Endothelial cell of umbilical vein (primary cell): ENCODE results near the gene TRIM69. TPM values are rescaled to one million over a fixed set of nuclear protein-coding genes. Genes with fewer than 3 reads are reported as not detected.

Experiments
- BruUV-seq: library from RNA; stranded (reverse); fragments of 400-500 nt; replicated peaks from 2 replicates; lab custom pipeline; 2021; lab: Mats Ljungman, UMichigan
- CTCF ChIA-PET: fragments of 300-600, 350-600 bp; sonication (Branson Sonifier 250); formaldehyde crosslinking; loops from one replicate; lab custom pipeline; 2021; ENCODE audit warnings: antibody characterized with exemption, inconsistent platforms; lab: Charles Lee
- POLR2A ChIA-PET: fragments of 300-600, 350-600 bp; sonication (Branson Sonifier 250); formaldehyde crosslinking; loops from one replicate; lab custom pipeline; 2021; ENCODE audit warnings: antibody characterized with exemption, inconsistent platforms; lab: Charles Lee
- DNase-seq: peaks from one replicate; pipeline ENCODE4 v3.0.0-alpha.2; 2011; ENCODE audit warnings: low read depth, low spot score
- FAIRE-seq: peaks from 2 replicates; lab custom pipeline; 2011; peaks lifted over from hg19 to GRCh38; lab: Jason Lieb, UNC
- H2AFZ ChIP-seq: 2 replicates; pipeline ENCODE4 v1.6.0; 2012; ENCODE audit warnings: low read depth, low read length, control low read depth, inconsistent platforms
- H3K27ac ChIP-seq: 2 replicates; pipeline ENCODE4 v1.5.1; 2011; ENCODE audit warnings: low read depth, mild to moderate bottlenecking, control low read depth, low read length, moderate library complexity; ENCODE audit not compliant: insufficient read depth
- H3K27me3 ChIP-seq, 2 experiments: 2 replicates each; pipeline versions ENCODE4 v1.6.0 to v1.6.1; 2011; ENCODE audit warnings: low read length in 2 of 2, mixed read lengths in 1 of 2; ENCODE audit not compliant: control insufficient read depth in 2 of 2, insufficient read depth in 2 of 2
- H3K36me3 ChIP-seq, 2 experiments: 2 replicates in 1 of 2; 3 replicates in 1 of 2; pipeline ENCODE4 v1.5.1; 2011; ENCODE audit warnings: low read length in 2 of 2, mild to moderate bottlenecking in 1 of 2, moderate library complexity in 1 of 2; ENCODE audit not compliant: control insufficient read depth in 2 of 2, insufficient read depth in 2 of 2; ENCODE audit errors: extremely low read depth in 1 of 2
- H3K4me1 ChIP-seq: 3 replicates; pipeline ENCODE4 v1.5.1; 2011; ENCODE audit warnings: mild to moderate bottlenecking, low read length; ENCODE audit not compliant: control insufficient read depth, insufficient read depth; ENCODE audit errors: extremely low read depth
- H3K4me2 ChIP-seq: 2 replicates; pipeline ENCODE4 v1.6.1; 2011; ENCODE audit warnings: low read length, control low read depth, mixed read lengths; ENCODE audit not compliant: insufficient read depth
- H3K4me3 ChIP-seq, 3 experiments: fragments of 200-600 bp in 1 of 3; sonication (generic), shearing (Covaris generic) in 1 of 3; replicated peaks in 1 of 3; 2 replicates each; pipeline ENCODE4 v1.5.1; 2011 to 2016; ENCODE audit warnings: control low read depth in 3 of 3, low read length in 3 of 3, mild to moderate bottlenecking in 2 of 3, inconsistent platforms in 1 of 3, low read depth in 1 of 3, moderate library complexity in 1 of 3; ENCODE audit not compliant: insufficient read depth in 1 of 3
- H3K79me2 ChIP-seq: 2 replicates; pipeline ENCODE4 v1.6.0; 2012; ENCODE audit warnings: low read length, inconsistent platforms; ENCODE audit not compliant: control insufficient read depth, insufficient read depth
- H3K9ac ChIP-seq: replicated peaks from 2 replicates; pipeline ENCODE3; 2011; ENCODE audit warnings: low read length, control low read depth; ENCODE audit not compliant: insufficient read depth; ENCODE audit errors: extremely low read depth
- H3K9me1 ChIP-seq: replicated peaks from 3 replicates; pipeline ENCODE4 v1.6.0; 2011; ENCODE audit warnings: mild to moderate bottlenecking, low read length; ENCODE audit not compliant: control insufficient read depth, insufficient read depth; ENCODE audit errors: extremely low read depth
- H3K9me3 ChIP-seq: replicated peaks from 2 replicates; pipeline ENCODE4 v1.5.1; 2012; ENCODE audit warnings: low read length, inconsistent platforms; ENCODE audit not compliant: control insufficient read depth, insufficient read depth
- H4K20me1 ChIP-seq: replicated peaks from 2 replicates; pipeline ENCODE3; 2011; ENCODE audit warnings: mild to moderate bottlenecking, low read length; ENCODE audit not compliant: control insufficient read depth, insufficient read depth; ENCODE audit errors: extremely low read depth
- EZH2 ChIP-seq: IDR thresholded peaks from 2 replicates; pipeline ENCODE4 v1.6.1; 2012; ENCODE audit warnings: borderline replicate concordance, low read depth, mild to moderate bottlenecking, moderate library complexity, low read length, inconsistent platforms; ENCODE audit not compliant: severe bottlenecking
- FOS ChIP-seq: IDR thresholded peaks from 2 replicates; pipeline ENCODE4 v1.6.1; 2011; ENCODE audit warnings: mild to moderate bottlenecking, low read length, moderate library complexity, borderline replicate concordance; ENCODE audit not compliant: insufficient read depth
- GATA2 ChIP-seq: IDR thresholded peaks from 2 replicates; pipeline ENCODE4 v1.7.0; 2011; ENCODE audit warnings: low read depth, mild to moderate bottlenecking, moderate library complexity, mixed read lengths, low read length; ENCODE audit not compliant: insufficient read length, insufficient read depth
- JUN ChIP-seq: IDR thresholded peaks from 2 replicates; pipeline ENCODE4 v1.6.1; 2011; ENCODE audit warnings: borderline replicate concordance, low read depth; ENCODE audit not compliant: insufficient read length, insufficient read depth
- MAX ChIP-seq: IDR thresholded peaks from 2 replicates; pipeline ENCODE4 v1.6.1; 2011; ENCODE audit not compliant: insufficient read depth, insufficient read length
- MYC ChIP-seq: IDR thresholded peaks from one replicate; pipeline ENCODE4 v1.6.1; 2011; ENCODE audit warnings: mild to moderate bottlenecking, low read depth, low read length
- POLR2A ChIP-seq: IDR thresholded peaks from 2 replicates; pipeline ENCODE4 v1.6.1; 2012; ENCODE audit warnings: low read depth, mild to moderate bottlenecking, control low read depth, low read length
- POLR2AphosphoS5 ChIP-seq: IDR thresholded peaks from 2 replicates; pipeline ENCODE4 v1.6.1; 2012; ENCODE audit warnings: low read depth, mild to moderate bottlenecking, control low read depth, low read length, moderate library complexity; ENCODE audit not compliant: insufficient read depth
- dilution Hi-C: fragments of 300-500 bp; cut with MboI; formaldehyde crosslinking; loops from one replicate; pipeline ENCODE4 v1.15.0; 2019; ENCODE audit warnings: low sequenced_read_pairs; ENCODE audit not compliant: extremely low pct_ligation_motif_present
- intact Hi-C: fragments of 100-400 bp; cut with micrococcal nuclease; formaldehyde crosslinking; loops from one replicate; pipeline ENCODE4 v1.10.0; 2022
- polyA plus RNA-seq, 4 experiments: library from polyadenylated mRNA; depleted of rRNA in 3 of 4; stranded (reverse) in 3 of 4; unstranded in 1 of 4; fragments of >200 nt; gene quantifications; 2 replicates each; pipeline versions ENCODE4 v1.2.1 to v1.2.3, GENCODE V29; 2011 to 2012; ENCODE audit warnings: missing spikeins in 1 of 4
- total RNA-seq: library from RNA; stranded (reverse); gene quantifications from 2 replicates; pipeline ENCODE4 v1.2.3, GENCODE V29; 2021
- TF ChIP-seq, protein P1 (sequence below), 2 donors: IDR thresholded peaks; 1 replicate in 1 of 2; 2 replicates in 1 of 2; pipeline ENCODE4 v1.5.1; 2011; ENCODE audit warnings: low read length in 2 of 2, mild to moderate bottlenecking in 2 of 2, moderate library complexity in 2 of 2, control low read depth in 1 of 2, inconsistent platforms in 1 of 2, low read depth in 1 of 2; ENCODE audit not compliant: insufficient read depth in 1 of 2; ENCODE audit errors: extremely low read depth in 1 of 2

TRIM69 gene
- total and polyA plus RNA-seq, 2 donors (not counting 3 experiments of a cell fraction or from before 2014, with no cell fraction given) = 4.8 to 13.0 TPM

DNA sequence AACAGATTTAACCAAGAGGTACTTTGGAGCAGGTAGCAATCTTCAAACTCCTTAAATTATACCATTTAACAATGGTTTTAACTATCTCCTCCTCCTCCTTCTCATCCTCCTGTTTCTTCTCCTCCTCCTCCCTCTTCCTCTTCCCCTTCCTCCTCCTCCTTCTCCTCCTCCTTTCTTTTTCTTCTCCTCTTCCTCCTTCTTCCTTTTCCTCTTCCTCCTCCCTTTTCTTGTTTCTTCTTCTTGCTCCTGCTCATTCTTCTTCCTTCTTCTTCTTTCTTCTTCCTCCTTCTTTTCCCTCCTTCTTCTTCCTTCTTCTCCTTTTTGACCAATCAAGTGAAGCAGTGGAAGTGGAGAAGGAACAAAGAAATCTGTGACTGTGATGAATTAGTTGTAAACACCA lies 39.3 kb upstream of the TRIM69 start:
- no peaks in the 10 kb centered on the region for H3K9me3 ChIP-seq
- intact Hi-C loops = no loop called here
- no peak overlapping the region for H3K27ac ChIP-seq
- H3K4me1 ChIP-seq = no peaks in the 10 kb centered on the region
- no peaks in the 10 kb centered on the region for H3K36me3 ChIP-seq
- FAIRE-seq (no peak), DNase-seq (no peak)
- TF ChIP-seq MYC (no peak), POLR2A (no peak), GATA2 (no peak), EZH2 (no peak), POLR2AphosphoS5 (no peak), FOS (no peak), JUN (no peak)
- ChIA-PET CTCF (no interaction called here), POLR2A (no interaction called here)
- no peak overlapping the region for H2AFZ ChIP-seq
- H3K4me2 ChIP-seq = no peak overlapping the region
- no peak overlapping the region for H3K9ac ChIP-seq
- H3K9me1 ChIP-seq = no peaks in the 10 kb centered on the region
- BruUV-seq = no TSS peak
- H4K20me1 ChIP-seq = no peaks in the 10 kb centered on the region
- no peaks in the 10 kb centered on the region for H3K79me2 ChIP-seq
- no peak overlapping the region for H3K4me3 ChIP-seq
- H3K27me3 ChIP-seq = peaks cover 13 to 34% of the 10 kb centered on the region in 2 experiments
- dilution Hi-C loops = no loop called here

DNA sequence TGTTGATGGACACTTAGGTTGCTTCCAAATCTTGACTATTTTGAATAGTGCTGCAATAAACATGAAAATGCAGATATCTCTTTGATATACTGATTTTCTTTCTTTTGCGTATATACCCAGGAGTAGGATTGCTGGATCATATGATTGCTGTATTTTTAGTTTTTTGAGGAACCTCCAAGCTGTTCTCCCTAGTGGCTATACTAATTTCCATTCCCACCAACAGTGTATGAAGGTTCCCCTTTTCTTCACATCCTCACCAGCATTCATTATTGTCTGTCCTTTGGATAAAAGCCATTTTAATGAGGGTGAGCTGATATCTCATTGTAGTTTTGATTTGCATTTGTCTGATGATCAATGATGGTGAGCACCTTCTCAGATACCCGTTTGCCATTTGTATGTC lies 37.7 kb upstream of the TRIM69 start:
- Histone ChIP-seq H3K4me3 (no peak overlapping the region), H3K79me2 (no peaks in the 10 kb centered on the region), H3K27me3 (peaks cover 13 to 38% of the 10 kb centered on the region in 2 experiments), H4K20me1 (no peaks in the 10 kb centered on the region), H3K9me1 (no peaks in the 10 kb centered on the region), H3K27ac (no peak overlapping the region), H2AFZ (no peak overlapping the region), H3K9me3 (no peaks in the 10 kb centered on the region), H3K9ac (no peak overlapping the region), H3K4me1 (no peaks in the 10 kb centered on the region), H3K36me3 (no peaks in the 10 kb centered on the region), H3K4me2 (no peak overlapping the region)
- intact Hi-C loops (no loop called here), dilution Hi-C loops (no loop called here)
- BruUV-seq = no TSS peak
- FAIRE-seq (no peak), DNase-seq (no peak)
- TF ChIP-seq GATA2 (no peak), MYC (no peak), JUN (no peak), POLR2AphosphoS5 (no peak), MAX (no peak), POLR2A (no peak), FOS (no peak), EZH2 (no peak)
- TF ChIP-seq, protein P1, sequence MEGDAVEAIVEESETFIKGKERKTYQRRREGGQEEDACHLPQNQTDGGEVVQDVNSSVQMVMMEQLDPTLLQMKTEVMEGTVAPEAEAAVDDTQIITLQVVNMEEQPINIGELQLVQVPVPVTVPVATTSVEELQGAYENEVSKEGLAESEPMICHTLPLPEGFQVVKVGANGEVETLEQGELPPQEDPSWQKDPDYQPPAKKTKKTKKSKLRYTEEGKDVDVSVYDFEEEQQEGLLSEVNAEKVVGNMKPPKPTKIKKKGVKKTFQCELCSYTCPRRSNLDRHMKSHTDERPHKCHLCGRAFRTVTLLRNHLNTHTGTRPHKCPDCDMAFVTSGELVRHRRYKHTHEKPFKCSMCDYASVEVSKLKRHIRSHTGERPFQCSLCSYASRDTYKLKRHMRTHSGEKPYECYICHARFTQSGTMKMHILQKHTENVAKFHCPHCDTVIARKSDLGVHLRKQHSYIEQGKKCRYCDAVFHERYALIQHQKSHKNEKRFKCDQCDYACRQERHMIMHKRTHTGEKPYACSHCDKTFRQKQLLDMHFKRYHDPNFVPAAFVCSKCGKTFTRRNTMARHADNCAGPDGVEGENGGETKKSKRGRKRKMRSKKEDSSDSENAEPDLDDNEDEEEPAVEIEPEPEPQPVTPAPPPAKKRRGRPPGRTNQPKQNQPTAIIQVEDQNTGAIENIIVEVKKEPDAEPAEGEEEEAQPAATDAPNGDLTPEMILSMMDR (IDR thresholded peaks at IDR 0.05; ENCODE audit: extremely low read depth in 1 of 2, insufficient read depth in 1 of 2, low read depth in 1 of 2, low read length in 2 of 2) = no peak
- POLR2A ChIA-PET = no interaction called here
- CTCF ChIA-PET = interaction anchor here (0.8 kb wide), 1 partner anchor 17 kb away, joined by 3 read pairs; no protein-coding TSS in a partner anchor
